ENCODE results near the gene ASCL5.

The ASCL5 gene

GRCh38 chr1:201144701-201145100 lies 17.7 kb upstream of the ASCL5 start:
- Histone ChIP-seq H3K27me3 (replicated peaks in 2 of 5; ENCODE audit: control insufficient read depth in 4 of 5, insufficient read depth in 5 of 5, low read length in 4 of 5) (no peaks in the 10 kb centered on the region), H3K4me1 (ENCODE audit: control extremely low read depth in 1 of 4, control insufficient read depth in 4 of 4, insufficient read depth in 4 of 4, low read length in 3 of 4) (no peaks in the 10 kb centered on the region), H3K36me3 (ENCODE audit: control insufficient read depth in 4 of 4, insufficient read depth in 4 of 4, low read length in 3 of 4) (peaks cover 17 to 94% (median 80%) of the 10 kb centered on the region in 4 experiments), H3K9me3 (ENCODE audit: control extremely low read depth in 1 of 5, control insufficient read depth in 4 of 5, insufficient read depth in 2 of 5, low read depth in 1 of 5, low read length in 4 of 5) (no peaks in the 10 kb centered on the region), H3K27ac (ENCODE audit: insufficient read depth in 1 of 2, low read depth in 1 of 2, low read length in 2 of 2, poor library complexity in 1 of 2, severe bottlenecking in 2 of 2) (no peak overlapping the region), H3K4me3 (ENCODE audit: control insufficient read depth in 1 of 7, extremely low read depth in 1 of 7, insufficient read depth in 4 of 7, low read depth in 2 of 7, low read length in 6 of 7) (no peak overlapping the region)
- POLR2A ChIA-PET: no interaction called here
- WGBS (ENCODE audit: insufficient coverage): 67% methylated on average over 3 of the region's 5 CpGs
- CTCF ChIA-PET: no interaction called here
- DNase-seq: no peak

DNA sequence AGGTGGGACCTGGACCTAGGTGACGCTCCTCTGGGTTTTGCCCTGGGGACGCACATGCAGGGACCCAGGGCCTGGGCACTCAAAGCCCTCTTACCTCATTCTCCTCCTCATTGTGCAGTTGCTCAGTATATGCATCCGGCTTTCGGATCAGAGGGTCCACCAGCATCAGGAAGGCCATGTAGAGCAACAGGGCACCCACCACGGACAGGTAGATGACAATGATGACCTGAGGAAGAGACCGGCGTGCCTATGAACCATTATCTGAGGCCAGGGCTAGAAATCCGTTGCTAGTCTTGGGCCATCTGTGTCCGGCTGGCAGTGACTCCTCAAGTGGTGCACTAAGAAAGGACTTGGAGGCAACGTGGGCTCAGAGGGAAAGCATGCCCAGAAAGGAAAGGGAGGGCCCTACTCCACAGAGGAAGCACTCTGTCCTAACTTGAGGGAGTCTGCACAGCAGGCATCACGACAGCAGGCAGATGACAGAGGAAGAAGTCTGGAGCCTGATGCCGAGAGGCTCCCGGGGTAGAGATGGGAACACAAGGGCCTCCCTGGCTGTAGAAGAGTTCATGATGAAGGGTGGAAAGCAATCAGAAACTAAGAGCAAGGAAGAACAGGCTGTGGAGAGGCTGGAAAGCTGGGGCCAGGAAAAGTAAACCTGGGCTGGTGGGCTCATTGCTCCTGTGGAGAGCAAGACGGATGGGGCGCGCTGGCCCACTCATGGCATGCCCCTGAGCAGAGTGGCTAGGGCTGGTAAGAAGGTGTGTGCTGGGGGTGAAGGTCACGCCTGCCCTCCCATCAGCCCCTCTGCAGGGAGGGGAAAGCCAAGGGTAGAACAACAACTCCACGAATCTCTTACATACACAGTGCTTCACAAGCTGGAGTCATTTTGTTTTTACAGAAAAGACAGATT lies 17.0 kb upstream of the ASCL5 start:
- POLR2A ChIA-PET: no interaction called here
- H3K27ac ChIP-seq (ENCODE audit: insufficient read depth in 1 of 2, low read depth in 1 of 2, low read length in 2 of 2, poor library complexity in 1 of 2, severe bottlenecking in 2 of 2): no peak overlapping the region
- no peak overlapping the region for H3K4me3 ChIP-seq (ENCODE audit: control insufficient read depth in 1 of 7, extremely low read depth in 1 of 7, insufficient read depth in 4 of 7, low read depth in 2 of 7, low read length in 6 of 7)
- H3K27me3 ChIP-seq (replicated peaks in 2 of 5; ENCODE audit: control insufficient read depth in 4 of 5, insufficient read depth in 5 of 5, low read length in 4 of 5): no peaks in the 10 kb centered on the region
- CTCF ChIA-PET: no interaction called here
- H3K9me3 ChIP-seq (ENCODE audit: control extremely low read depth in 1 of 5, control insufficient read depth in 4 of 5, insufficient read depth in 2 of 5, low read depth in 1 of 5, low read length in 4 of 5): no peaks in the 10 kb centered on the region
- H3K36me3 ChIP-seq (ENCODE audit: control insufficient read depth in 4 of 4, insufficient read depth in 4 of 4, low read length in 3 of 4): peaks cover 14 to 97% (median 83%) of the 10 kb centered on the region in 4 experiments
- no peak for DNase-seq
- no peaks in the 10 kb centered on the region for H3K4me1 ChIP-seq (ENCODE audit: control extremely low read depth in 1 of 4, control insufficient read depth in 4 of 4, insufficient read depth in 4 of 4, low read length in 3 of 4)
- 99% methylated on average over 14 of the region's 18 CpGs for WGBS (ENCODE audit: insufficient coverage)

DNA sequence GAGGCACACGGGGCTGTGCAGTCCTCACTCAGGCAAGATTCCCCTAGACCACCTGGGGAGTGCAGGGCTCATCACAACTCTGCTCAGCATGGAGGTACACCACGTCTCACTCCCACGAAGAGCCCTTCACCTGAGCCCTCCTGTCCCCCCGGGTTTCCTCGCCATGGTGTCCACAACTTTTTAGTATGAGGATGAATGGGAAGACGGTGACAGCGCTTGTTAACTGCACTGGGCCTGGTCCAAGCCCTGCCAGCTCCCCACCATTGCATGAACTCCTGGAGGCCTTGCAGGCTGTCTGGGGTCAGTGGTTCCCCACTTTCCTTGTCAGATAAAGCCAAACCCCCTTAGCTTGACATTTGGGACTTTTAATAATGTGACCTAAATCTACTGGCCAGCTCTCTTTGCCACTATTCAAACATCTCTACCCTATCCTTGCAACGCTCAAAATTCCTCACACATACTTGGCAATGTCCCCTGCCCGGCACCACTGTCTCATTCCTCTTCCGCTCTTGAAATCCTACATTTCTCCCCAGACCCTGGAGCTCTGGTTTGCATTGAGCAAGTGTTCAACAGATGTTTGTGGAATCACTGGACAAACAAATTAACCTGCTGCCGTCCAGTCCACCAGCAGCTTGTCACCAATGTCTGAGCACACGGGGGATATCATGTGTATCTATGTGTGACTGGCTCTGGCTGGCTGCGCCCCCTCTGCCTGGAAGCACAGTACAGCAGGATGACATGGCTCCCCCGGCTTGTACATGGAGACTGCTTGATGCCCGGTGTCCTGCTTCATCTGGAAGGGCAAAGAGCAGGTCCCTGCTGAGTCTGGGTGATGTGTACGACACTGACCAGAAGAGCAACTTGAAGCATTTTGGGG lies 16.1 kb upstream of the ASCL5 start:
- CTCF ChIA-PET: interaction anchor here (1.1 kb wide), 1 partner anchor 29 kb away, joined by 3 read pairs; no protein-coding TSS in a partner anchor
- POLR2A ChIA-PET: no interaction called here

DNA sequence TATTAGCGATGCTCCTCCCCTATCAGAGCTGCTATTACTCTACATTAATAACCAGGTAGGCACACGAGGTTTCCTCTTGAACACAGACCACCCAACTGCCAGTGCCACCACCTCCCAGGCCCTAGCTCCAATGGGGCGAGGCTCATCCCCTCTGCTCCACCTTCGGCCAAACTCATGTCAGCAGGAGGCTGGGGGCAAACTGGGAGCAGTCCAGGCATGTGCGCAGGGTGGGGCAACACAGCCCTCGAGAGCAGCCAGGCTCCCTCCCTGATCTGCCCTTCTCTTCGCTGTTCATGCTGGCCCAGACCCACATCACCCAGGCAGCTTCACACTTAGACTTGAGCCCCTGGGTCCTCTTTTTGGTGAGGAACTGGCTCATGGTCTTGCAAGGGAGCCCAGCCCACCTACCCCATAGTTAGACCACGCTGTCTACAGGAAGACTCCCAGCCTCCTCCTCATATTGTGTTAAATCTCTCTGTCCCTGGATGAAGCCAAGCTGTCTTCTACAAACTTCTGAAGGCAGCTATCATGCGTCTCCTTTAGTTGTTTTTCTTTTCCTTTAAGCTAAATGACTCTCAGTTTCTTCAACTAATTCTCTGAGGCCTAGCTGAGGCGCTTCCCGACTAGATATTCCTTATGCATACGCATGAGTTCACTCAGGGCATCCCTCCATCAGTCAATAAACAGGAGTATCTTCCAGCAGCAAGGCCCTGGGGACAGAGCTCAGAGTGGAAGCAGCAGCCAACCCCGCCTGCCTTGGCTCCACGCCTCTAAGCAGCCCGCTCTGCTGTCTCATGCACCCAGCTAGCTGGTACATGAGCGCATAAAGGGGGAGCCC lies 15.2 kb upstream of the ASCL5 start:
- H3K27ac ChIP-seq (ENCODE audit: insufficient read depth in 1 of 2, low read depth in 1 of 2, low read length in 2 of 2, poor library complexity in 1 of 2, severe bottlenecking in 2 of 2): no peak overlapping the region
- H3K4me1 ChIP-seq (ENCODE audit: control extremely low read depth in 1 of 4, control insufficient read depth in 4 of 4, insufficient read depth in 4 of 4, low read length in 3 of 4): no peaks in the 10 kb centered on the region
- H3K27me3 ChIP-seq (replicated peaks in 2 of 5; ENCODE audit: control insufficient read depth in 4 of 5, insufficient read depth in 5 of 5, low read length in 4 of 5): no peaks in the 10 kb centered on the region
- ChIA-PET CTCF (interaction anchor here (0.9 to 1.1 kb wide), 2 partner anchors 16 to 30 kb away, joined by 3 read pairs; no protein-coding TSS in a partner anchor), POLR2A (no interaction called here)
- WGBS (ENCODE audit: insufficient coverage): over 99% methylated on average over 15 of the region's 16 CpGs
- H3K4me3 ChIP-seq (ENCODE audit: control insufficient read depth in 1 of 7, extremely low read depth in 1 of 7, insufficient read depth in 4 of 7, low read depth in 2 of 7, low read length in 6 of 7): no peak overlapping the region
- no peaks in the 10 kb centered on the region for H3K9me3 ChIP-seq (ENCODE audit: control extremely low read depth in 1 of 5, control insufficient read depth in 4 of 5, insufficient read depth in 2 of 5, low read depth in 1 of 5, low read length in 4 of 5)
- no peak for DNase-seq
- peaks cover 8 to 92% (median 70%) of the 10 kb centered on the region in 4 experiments for H3K36me3 ChIP-seq (ENCODE audit: control insufficient read depth in 4 of 4, insufficient read depth in 4 of 4, low read length in 3 of 4)

More for the DNA sequence above, 16.1 kb upstream of the ASCL5 start:
- 96% methylated on average over 10 of the region's 16 CpGs for WGBS (ENCODE audit: insufficient coverage)
- H3K27me3 ChIP-seq (replicated peaks in 2 of 5; ENCODE audit: control insufficient read depth in 4 of 5, insufficient read depth in 5 of 5, low read length in 4 of 5): no peaks in the 10 kb centered on the region
- H3K4me3 ChIP-seq (ENCODE audit: control insufficient read depth in 1 of 7, extremely low read depth in 1 of 7, insufficient read depth in 4 of 7, low read depth in 2 of 7, low read length in 6 of 7): no peak overlapping the region
- H3K9me3 ChIP-seq (ENCODE audit: control extremely low read depth in 1 of 5, control insufficient read depth in 4 of 5, insufficient read depth in 2 of 5, low read depth in 1 of 5, low read length in 4 of 5): no peaks in the 10 kb centered on the region
- no peak for DNase-seq
- H3K4me1 ChIP-seq (ENCODE audit: control extremely low read depth in 1 of 4, control insufficient read depth in 4 of 4, insufficient read depth in 4 of 4, low read length in 3 of 4): no peaks in the 10 kb centered on the region
- H3K27ac ChIP-seq (ENCODE audit: insufficient read depth in 1 of 2, low read depth in 1 of 2, low read length in 2 of 2, poor library complexity in 1 of 2, severe bottlenecking in 2 of 2): no peak overlapping the region
- H3K36me3 ChIP-seq (ENCODE audit: control insufficient read depth in 4 of 4, insufficient read depth in 4 of 4, low read length in 3 of 4): peaks cover 8 to 96% (median 79%) of the 10 kb centered on the region in 4 experiments

DNA sequence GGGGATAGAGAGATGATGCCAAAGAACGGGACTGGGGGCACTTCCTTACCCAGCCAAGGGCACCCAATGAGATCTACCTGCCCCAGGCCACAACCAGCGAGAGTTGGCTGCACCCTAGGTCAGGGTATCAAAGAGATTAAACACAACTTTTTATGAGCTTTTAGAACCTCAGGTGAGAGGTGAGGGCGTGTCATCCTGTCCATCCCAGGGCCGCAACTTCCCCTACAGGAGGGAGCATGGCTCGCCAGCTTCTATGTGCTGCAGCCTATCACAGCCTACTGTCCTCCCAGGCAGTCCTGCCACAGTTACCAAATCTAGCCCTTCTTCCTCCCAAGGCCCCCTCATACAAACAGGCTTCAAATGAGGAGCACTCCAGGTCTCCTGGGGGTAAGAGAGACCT lies 14.4 kb upstream of the ASCL5 start:
- no peak for DNase-seq
- H3K4me1 ChIP-seq (ENCODE audit: control extremely low read depth in 1 of 4, control insufficient read depth in 4 of 4, insufficient read depth in 4 of 4, low read length in 3 of 4): no peaks in the 10 kb centered on the region
- POLR2A ChIA-PET: no interaction called here
- no peaks in the 10 kb centered on the region for H3K9me3 ChIP-seq (ENCODE audit: control extremely low read depth in 1 of 5, control insufficient read depth in 4 of 5, insufficient read depth in 2 of 5, low read depth in 1 of 5, low read length in 4 of 5)
- no peak overlapping the region for H3K4me3 ChIP-seq (ENCODE audit: control insufficient read depth in 1 of 7, extremely low read depth in 1 of 7, insufficient read depth in 4 of 7, low read depth in 2 of 7, low read length in 6 of 7)
- no peaks in the 10 kb centered on the region for H3K27me3 ChIP-seq (replicated peaks in 2 of 5; ENCODE audit: control insufficient read depth in 4 of 5, insufficient read depth in 5 of 5, low read length in 4 of 5)
- WGBS (ENCODE audit: insufficient coverage): 92% methylated on average over 5 of the region's 5 CpGs
- CTCF ChIA-PET: interaction anchor here (0.6 to 0.9 kb wide), 2 partner anchors 17 to 62 kb away, joined by 3 read pairs; no protein-coding TSS in a partner anchor
- H3K27ac ChIP-seq (ENCODE audit: insufficient read depth in 1 of 2, low read depth in 1 of 2, low read length in 2 of 2, poor library complexity in 1 of 2, severe bottlenecking in 2 of 2): no peak overlapping the region
- H3K36me3 ChIP-seq (ENCODE audit: control insufficient read depth in 4 of 4, insufficient read depth in 4 of 4, low read length in 3 of 4): peaks cover 8 to 92% (median 68%) of the 10 kb centered on the region in 4 experiments

DNA sequence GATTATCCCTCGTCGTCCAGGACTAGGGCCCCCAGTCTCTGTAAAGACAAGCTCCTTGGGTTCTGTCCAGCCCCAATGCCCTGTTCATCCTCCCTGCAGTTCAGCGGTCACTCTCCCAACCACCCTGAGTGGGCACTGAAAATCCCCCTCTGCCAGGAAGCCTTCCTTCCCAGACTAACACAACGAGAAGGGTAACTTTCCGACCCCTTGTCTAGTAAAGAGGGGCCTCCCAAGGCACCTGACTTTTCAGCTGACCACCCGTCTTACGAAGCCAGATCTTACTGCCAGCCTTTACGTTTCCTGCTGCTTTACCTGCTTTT lies 13.9 kb upstream of the ASCL5 start:
- WGBS (ENCODE audit: insufficient coverage): 93% methylated on average over 7 of the region's 8 CpGs
- no peak for DNase-seq
- Histone ChIP-seq H3K9me3 (ENCODE audit: control extremely low read depth in 1 of 5, control insufficient read depth in 4 of 5, insufficient read depth in 2 of 5, low read depth in 1 of 5, low read length in 4 of 5) (no peaks in the 10 kb centered on the region), H3K27ac (ENCODE audit: insufficient read depth in 1 of 2, low read depth in 1 of 2, low read length in 2 of 2, poor library complexity in 1 of 2, severe bottlenecking in 2 of 2) (no peak overlapping the region), H3K36me3 (ENCODE audit: control insufficient read depth in 4 of 4, insufficient read depth in 4 of 4, low read length in 3 of 4) (peaks cover 8 to 92% (median 65%) of the 10 kb centered on the region in 4 experiments), H3K4me1 (ENCODE audit: control extremely low read depth in 1 of 4, control insufficient read depth in 4 of 4, insufficient read depth in 4 of 4, low read length in 3 of 4) (no peaks in the 10 kb centered on the region), H3K4me3 (ENCODE audit: control insufficient read depth in 1 of 7, extremely low read depth in 1 of 7, insufficient read depth in 4 of 7, low read depth in 2 of 7, low read length in 6 of 7) (no peak overlapping the region), H3K27me3 (replicated peaks in 2 of 5; ENCODE audit: control insufficient read depth in 4 of 5, insufficient read depth in 5 of 5, low read length in 4 of 5) (no peaks in the 10 kb centered on the region)
- CTCF ChIA-PET: interaction anchor here (0.6 to 1.0 kb wide), 2 partner anchors 26 to 62 kb away, joined by 3 to 4 read pairs; no protein-coding TSS in a partner anchor
- POLR2A ChIA-PET: no interaction called here

All from common myeloid progenitor, CD34-positive (primary cell).